Activated CD4-positive, alpha-beta T cell treated with anti-CD3 and anti-CD28 coated beads, Interleukin-2, amount 10 ng/mL, durations not matched to agents 7 days and 5 days (primary cell): ENCODE data around the gene SLX4IP. TPM values are rescaled to one million over a fixed set of nuclear protein-coding genes. Genes with fewer than 3 reads are reported as not detected.
A peak's percentile ranks its signal among the peaks of the same experiment; 100 is the strongest.

Source experiments
- CTCF ChIA-PET: fragments of 350-600 bp; sonication (Branson Sonifier 250); formaldehyde crosslinking; loops from one replicate; lab custom pipeline; 2021; ENCODE audit warnings: antibody characterized with exemption; lab: Charles Lee
- POLR2A ChIA-PET: fragments of 350-600 bp; sonication (Branson Sonifier 250); formaldehyde crosslinking; loops from one replicate; lab custom pipeline; 2021; ENCODE audit warnings: antibody characterized with exemption; lab: Charles Lee
- DNase-seq: peaks from one replicate; pipeline ENCODE4 v3.0.0-alpha.2; 2020
- H3K27ac Mint-ChIP-seq: one replicate; pipeline ENCODE4 v1.8.0; 2021; ENCODE audit warnings: mild to moderate bottlenecking, moderate library complexity, mixed read lengths
- H3K27me3 Mint-ChIP-seq: one replicate; pipeline ENCODE4 v1.8.0; 2021; ENCODE audit warnings: mixed read lengths
- H3K36me3 Mint-ChIP-seq: one replicate; pipeline ENCODE4 v1.8.0; 2021; ENCODE audit warnings: low read depth, mixed read lengths
- H3K4me1 Mint-ChIP-seq: one replicate; pipeline ENCODE4 v1.8.0; 2021; ENCODE audit warnings: mixed read lengths
- H3K4me3 Mint-ChIP-seq: one replicate; pipeline ENCODE4 v1.8.0; 2021; ENCODE audit warnings: mild to moderate bottlenecking, moderate library complexity, mixed read lengths
- H3K9me3 Mint-ChIP-seq: one replicate; pipeline ENCODE4 v1.8.0; 2021; ENCODE audit warnings: mixed read lengths
- total RNA-seq, 2 experiments: library from RNA; stranded (reverse); gene quantifications; one replicate each; pipeline ENCODE4 v1.2.3, GENCODE V29; 2021

Gene SLX4IP
- total RNA-seq, 2 experiments from 2014 or later: 9.2 to 9.5 TPM

DNA sequence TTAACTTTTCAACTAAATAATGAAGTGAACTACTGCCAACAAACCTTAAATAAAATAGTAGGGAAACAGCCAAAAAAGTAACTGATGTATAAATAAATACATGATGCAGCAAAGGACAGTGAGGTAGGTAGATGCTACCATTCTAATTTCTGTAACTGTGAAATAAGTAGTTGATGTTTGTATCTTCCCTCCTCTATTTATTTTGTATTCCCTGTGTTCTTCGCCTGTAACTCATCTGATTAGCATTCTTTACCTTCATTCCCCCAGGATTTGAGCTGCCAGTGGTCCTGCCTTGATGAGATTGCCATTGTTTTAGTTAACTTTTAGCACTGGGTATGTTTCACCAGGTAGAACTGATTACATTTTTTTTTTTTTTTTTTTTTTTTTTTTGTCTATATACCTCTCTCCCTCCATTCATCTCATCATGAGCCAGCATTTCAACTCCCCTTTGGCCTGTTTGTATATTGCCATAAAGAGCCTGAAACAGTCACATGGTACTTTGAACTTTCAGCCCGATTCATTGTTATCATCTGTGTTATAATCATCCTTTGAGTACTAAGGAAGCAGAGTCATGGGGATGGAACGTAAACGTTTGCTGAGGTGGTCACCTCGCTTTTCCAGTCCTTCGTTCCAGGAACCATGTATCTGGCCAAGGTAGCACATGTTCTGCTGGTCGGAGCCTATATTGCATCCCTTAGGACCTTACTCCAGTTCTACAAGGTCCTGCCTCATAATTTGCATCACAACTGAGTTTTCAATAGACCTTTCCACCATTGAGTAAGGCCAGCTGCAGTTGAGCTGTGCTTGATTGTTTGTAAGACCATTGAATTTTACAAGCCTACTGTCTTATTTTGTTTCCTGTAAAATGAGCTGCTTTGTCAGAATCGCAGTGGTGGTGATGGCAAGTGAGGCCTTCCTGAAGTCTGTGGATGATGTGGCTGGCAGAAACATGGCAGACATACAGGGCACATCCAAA is 131.1 kb downstream of the SLX4IP start:
- DNase-seq: no peak
- CTCF ChIA-PET: interaction anchor here (0.7 to 1.6 kb wide), 3 partner anchors 9 to 105 kb away, joined by 4 read pairs; no protein-coding TSS in a partner anchor
- Mint-ChIP-seq H3K4me1 (peaks cover 36% of the 10 kb centered on the region), H3K27ac (no peak overlapping the region), H3K9me3 (peaks cover 4% of the 10 kb centered on the region), H3K4me3 (no peak overlapping the region), H3K27me3 (no peaks in the 10 kb centered on the region), H3K36me3 (peaks cover 38% of the 10 kb centered on the region)
- POLR2A ChIA-PET: no interaction called here

- ChIA-PET POLR2A (no interaction called here), CTCF (no interaction called here)
- H3K4me1 Mint-ChIP-seq: peaks cover 42% of the 10 kb centered on the region
- H3K9me3 Mint-ChIP-seq: no peaks in the 10 kb centered on the region
- no peak for DNase-seq
- H3K27ac Mint-ChIP-seq: no peak overlapping the region
- no peaks in the 10 kb centered on the region for H3K27me3 Mint-ChIP-seq
- no peak overlapping the region for H3K4me3 Mint-ChIP-seq
- H3K36me3 Mint-ChIP-seq: peaks cover 28% of the 10 kb centered on the region
Measured at GRCh38 chr20:10568032-10568431, 132.9 kb downstream of the SLX4IP start.

DNA sequence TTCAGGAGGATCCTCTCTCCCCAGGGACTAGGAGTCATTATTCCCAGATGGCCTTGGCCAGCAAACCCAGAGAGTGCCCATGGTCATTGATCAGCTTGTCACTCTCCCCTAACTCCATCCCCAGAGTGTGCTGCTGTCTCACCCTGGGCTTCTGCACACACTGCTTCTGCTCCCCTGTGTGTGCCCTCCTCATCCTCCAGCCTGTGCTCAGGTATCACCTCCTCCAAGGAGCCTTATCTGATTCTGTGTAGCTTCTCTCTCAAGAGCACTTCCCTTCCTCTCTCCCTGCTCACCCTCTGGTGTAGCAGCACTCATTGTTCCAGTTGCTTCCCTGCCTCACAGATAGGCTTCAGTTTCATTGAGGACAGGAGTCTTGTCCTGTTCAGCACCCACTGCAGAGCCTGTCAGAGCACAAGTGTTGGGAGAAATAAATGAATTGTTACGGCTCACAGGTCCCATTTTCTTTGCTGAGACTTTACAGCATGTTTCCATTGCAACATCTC is 136.3 kb downstream of the SLX4IP start:
- Mint-ChIP-seq H3K9me3 (no peaks in the 10 kb centered on the region), H3K27ac (no peak overlapping the region), H3K36me3 (peaks cover 14% of the 10 kb centered on the region), H3K4me3 (no peak overlapping the region), H3K4me1 (peaks cover 19% of the 10 kb centered on the region), H3K27me3 (no peaks in the 10 kb centered on the region)
- no peak for DNase-seq
- ChIA-PET CTCF (interaction anchor here (0.6 to 1.1 kb wide), 2 partner anchors 38 to 200 kb away, joined by 3 read pairs; no protein-coding TSS in a partner anchor), POLR2A (no interaction called here)

GRCh38 chr20:10572853-10573252 is 137.7 kb downstream of the SLX4IP start:
- no peak for DNase-seq
- H3K4me1 Mint-ChIP-seq: peaks cover 19% of the 10 kb centered on the region
- H3K27me3 Mint-ChIP-seq: no peaks in the 10 kb centered on the region
- peaks cover 5% of the 10 kb centered on the region for H3K36me3 Mint-ChIP-seq
- ChIA-PET POLR2A (no interaction called here), CTCF (interaction anchor here (0.7 kb wide), 1 partner anchor 65 kb away, joined by 3 read pairs; no protein-coding TSS in a partner anchor)
- H3K4me3 Mint-ChIP-seq: no peak overlapping the region
- no peaks in the 10 kb centered on the region for H3K9me3 Mint-ChIP-seq
- peak overlapping the region; percentile 22 for H3K27ac Mint-ChIP-seq

DNA sequence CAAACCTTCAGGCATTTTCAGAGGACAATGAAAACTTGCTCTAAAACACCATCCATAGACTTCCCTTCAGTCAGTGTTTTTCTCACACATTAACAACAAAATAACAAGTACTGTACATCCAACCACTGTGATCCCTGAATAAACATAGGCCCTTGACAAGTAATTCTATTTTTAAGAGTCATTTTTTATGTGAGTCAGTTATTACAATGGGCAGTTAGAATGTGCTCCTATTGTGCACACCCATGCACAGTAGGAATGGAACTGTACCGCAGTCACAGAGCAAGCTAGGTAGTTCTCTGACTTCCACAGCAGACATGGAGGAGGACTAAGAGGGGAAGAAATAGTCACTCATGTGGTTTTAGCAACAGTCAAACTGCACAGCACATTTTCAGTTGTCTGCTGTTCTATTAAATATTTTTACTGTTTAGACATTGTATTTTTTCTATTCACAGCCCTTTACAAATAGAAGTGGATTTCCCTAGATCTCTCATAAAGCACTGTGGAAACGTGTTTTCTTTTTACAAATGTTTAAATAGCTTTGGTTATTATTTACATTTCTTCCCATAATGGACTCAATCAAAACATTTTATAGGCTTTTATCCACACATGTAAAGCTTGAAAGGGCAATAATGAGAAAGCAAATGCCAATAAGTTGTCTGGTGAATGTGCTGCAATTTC is 138.3 kb downstream of the SLX4IP start:
- H3K4me3 Mint-ChIP-seq: no peak overlapping the region
- ChIA-PET CTCF (interaction anchor here (1.2 kb wide), 1 partner anchor 26 kb away, joined by 3 read pairs; no protein-coding TSS in a partner anchor), POLR2A (no interaction called here)
- peaks cover 20% of the 10 kb centered on the region for H3K4me1 Mint-ChIP-seq
- no peak overlapping the region for H3K27ac Mint-ChIP-seq
- no peaks in the 10 kb centered on the region for H3K9me3 Mint-ChIP-seq
- H3K27me3 Mint-ChIP-seq: no peaks in the 10 kb centered on the region
- H3K36me3 Mint-ChIP-seq: peaks cover 5% of the 10 kb centered on the region
- DNase-seq: no peak

DNA sequence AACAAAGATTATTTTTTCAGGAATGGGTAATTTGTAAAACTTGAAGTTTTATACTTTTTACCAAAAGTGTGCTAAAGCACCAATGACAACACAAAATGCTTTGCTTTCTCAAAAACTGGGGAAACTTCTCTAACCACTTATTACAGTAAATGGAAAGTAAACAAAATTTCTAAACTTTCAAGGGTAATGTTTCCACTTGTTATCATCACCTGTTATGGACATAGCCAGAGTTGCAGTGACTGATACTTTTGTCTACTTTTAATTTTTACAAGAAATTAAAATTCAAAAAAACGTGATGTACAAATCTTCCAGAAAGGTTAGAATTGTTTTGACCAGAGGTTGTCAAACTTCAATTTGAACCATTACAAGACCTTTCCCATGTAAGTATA is 138.8 kb downstream of the SLX4IP start:
- no peak overlapping the region for H3K27ac Mint-ChIP-seq
- H3K4me3 Mint-ChIP-seq: no peak overlapping the region
- DNase-seq: no peak
- peaks cover 5% of the 10 kb centered on the region for H3K36me3 Mint-ChIP-seq
- ChIA-PET POLR2A (no interaction called here), CTCF (interaction anchor here (1.2 kb wide), 1 partner anchor 25 kb away, joined by 3 read pairs; no protein-coding TSS in a partner anchor)
- H3K27me3 Mint-ChIP-seq: no peaks in the 10 kb centered on the region
- peaks cover 25% of the 10 kb centered on the region for H3K4me1 Mint-ChIP-seq
- H3K9me3 Mint-ChIP-seq: no peaks in the 10 kb centered on the region

DNA sequence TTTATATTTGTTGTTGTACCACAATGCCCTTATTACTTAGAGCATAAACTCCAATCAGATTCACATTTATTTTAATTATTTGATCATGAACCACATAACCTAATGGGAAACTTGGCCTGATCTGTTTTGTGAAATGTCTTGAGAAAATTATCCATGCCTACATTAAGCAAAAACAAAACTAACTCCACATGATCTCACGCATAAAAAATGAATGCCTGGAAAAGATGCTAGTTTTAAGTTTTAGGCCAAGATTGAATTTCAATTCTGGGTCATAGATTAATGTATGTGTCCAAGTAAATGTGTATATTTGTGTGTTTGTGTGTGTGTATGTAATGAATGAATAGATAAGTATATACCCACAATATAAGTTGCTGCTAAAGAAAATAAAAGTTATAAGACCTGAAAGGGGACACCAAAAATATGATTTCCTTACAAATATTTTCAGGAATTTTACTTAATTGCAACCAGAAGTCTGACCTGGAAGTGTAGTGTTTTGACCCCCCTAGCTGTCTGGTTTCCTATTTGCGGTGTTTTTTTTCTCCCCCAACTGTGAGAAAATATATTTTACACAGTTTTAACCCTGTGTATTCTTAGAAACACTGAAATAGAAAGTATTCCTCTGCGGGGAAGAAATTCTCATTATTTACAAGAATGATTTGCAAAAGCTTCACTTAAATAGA is 141.4 kb downstream of the SLX4IP start:
- Mint-ChIP-seq H3K9me3 (no peaks in the 10 kb centered on the region), H3K36me3 (peaks cover 2% of the 10 kb centered on the region), H3K27me3 (no peaks in the 10 kb centered on the region)

DNA sequence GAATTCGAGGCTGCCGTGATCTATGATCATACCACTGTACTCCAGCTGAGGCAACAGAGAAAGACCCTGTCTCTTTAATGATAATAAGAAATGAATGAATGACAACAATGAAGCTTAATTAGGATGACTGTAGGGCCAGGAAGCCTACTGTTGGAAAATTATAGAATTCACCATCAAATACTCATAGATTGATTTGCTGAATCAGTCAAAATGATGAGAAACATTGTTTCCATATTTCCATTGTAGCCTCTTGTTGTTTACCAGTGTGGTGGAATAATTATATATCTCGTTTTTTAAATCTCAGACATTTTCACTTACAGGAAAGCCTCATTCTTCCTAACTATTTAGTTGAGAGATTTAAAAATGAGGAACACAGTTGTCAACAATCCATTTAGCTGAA is 142.5 kb downstream of the SLX4IP start:
- Mint-ChIP-seq H3K27ac (no peak overlapping the region), H3K36me3 (peaks cover 2% of the 10 kb centered on the region), H3K4me3 (no peak overlapping the region), H3K9me3 (no peaks in the 10 kb centered on the region), H3K27me3 (no peaks in the 10 kb centered on the region), H3K4me1 (peaks cover 13% of the 10 kb centered on the region)
- CTCF ChIA-PET: interaction anchor here (1.6 kb wide), 1 partner anchor 8 kb away, joined by 4 read pairs; no protein-coding TSS in a partner anchor
- POLR2A ChIA-PET: no interaction called here
- DNase-seq: no peak

More for the DNA sequence above, 141.4 kb downstream of the SLX4IP start:
- Mint-ChIP-seq H3K4me3 (no peak overlapping the region), H3K4me1 (peaks cover 21% of the 10 kb centered on the region), H3K27ac (no peak overlapping the region)
- DNase-seq: no peak
- ChIA-PET CTCF (interaction anchor here (1.1 to 1.4 kb wide), 2 partner anchors 10 to 28 kb away, joined by 3 to 4 read pairs; no protein-coding TSS in a partner anchor), POLR2A (no interaction called here)

DNA sequence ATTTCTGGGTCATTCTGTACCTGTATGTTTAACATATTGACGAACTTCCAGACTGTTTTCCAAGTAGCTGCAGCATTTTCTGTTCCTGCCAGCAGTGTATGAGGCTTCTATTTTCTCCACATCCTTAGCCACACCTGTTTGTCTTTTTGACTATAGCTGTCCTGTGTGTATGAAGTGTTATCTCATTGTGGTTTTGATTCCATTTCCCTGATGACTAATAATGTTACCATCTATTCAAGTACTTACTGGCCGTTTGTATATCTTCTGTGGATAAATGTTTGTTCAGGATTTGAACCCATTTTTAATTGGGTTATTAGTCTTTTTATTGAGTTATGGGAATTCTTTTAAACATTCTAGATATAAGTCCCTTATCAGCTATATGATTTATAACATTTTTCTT is 143.5 kb downstream of the SLX4IP start:
- peaks cover 2% of the 10 kb centered on the region for H3K36me3 Mint-ChIP-seq
- ChIA-PET CTCF (interaction anchor here (1.6 kb wide), 1 partner anchor 7 kb away, joined by 4 read pairs; no protein-coding TSS in a partner anchor), POLR2A (no interaction called here)
- H3K4me3 Mint-ChIP-seq: no peak overlapping the region
- H3K27ac Mint-ChIP-seq: no peak overlapping the region
- peaks cover 7% of the 10 kb centered on the region for H3K4me1 Mint-ChIP-seq
- no peak for DNase-seq
- H3K27me3 Mint-ChIP-seq: no peaks in the 10 kb centered on the region
- H3K9me3 Mint-ChIP-seq: no peaks in the 10 kb centered on the region

GRCh38 chr20:10579942-10580341 is 144.8 kb downstream of the SLX4IP start:
- Mint-ChIP-seq H3K9me3 (no peaks in the 10 kb centered on the region), H3K27me3 (no peaks in the 10 kb centered on the region), H3K27ac (no peak overlapping the region), H3K36me3 (peaks cover 2% of the 10 kb centered on the region), H3K4me1 (peaks cover 7% of the 10 kb centered on the region), H3K4me3 (no peak overlapping the region)
- ChIA-PET CTCF (no interaction called here), POLR2A (no interaction called here)
- DNase-seq: no peak

- H3K36me3 Mint-ChIP-seq: peaks cover under 1% of the 10 kb centered on the region
- H3K9me3 Mint-ChIP-seq: no peaks in the 10 kb centered on the region
- no peak overlapping the region for H3K4me3 Mint-ChIP-seq
- ChIA-PET POLR2A (no interaction called here), CTCF (no interaction called here)
- peaks cover 7% of the 10 kb centered on the region for H3K4me1 Mint-ChIP-seq
- H3K27ac Mint-ChIP-seq: no peak overlapping the region
- no peaks in the 10 kb centered on the region for H3K27me3 Mint-ChIP-seq
- no peak for DNase-seq
Measured at GRCh38 chr20:10580700-10581099, 145.6 kb downstream of the SLX4IP start.

DNA sequence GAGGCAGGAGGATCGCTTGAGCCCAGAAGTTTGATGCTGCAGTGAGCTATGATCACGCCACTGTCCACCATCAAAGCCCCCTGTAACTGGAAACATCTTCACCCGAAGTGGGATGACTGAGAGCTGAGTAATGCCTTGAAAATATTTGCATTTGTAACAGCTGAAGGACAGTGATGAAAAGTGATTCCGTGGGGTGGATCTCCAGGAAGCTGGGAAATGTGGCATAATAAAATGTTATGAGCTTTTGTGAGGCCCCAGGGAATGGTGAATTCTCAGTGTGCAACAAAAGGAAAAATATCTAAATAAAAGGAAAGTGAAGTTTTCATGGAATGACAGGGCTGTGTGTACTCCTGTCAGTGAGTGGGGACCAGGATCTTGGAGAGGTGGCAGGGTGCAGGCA is 146.7 kb downstream of the SLX4IP start:
- Mint-ChIP-seq H3K27ac (no peak overlapping the region), H3K4me3 (no peak overlapping the region), H3K9me3 (no peaks in the 10 kb centered on the region), H3K27me3 (no peaks in the 10 kb centered on the region), H3K36me3 (no peaks in the 10 kb centered on the region), H3K4me1 (peaks cover 7% of the 10 kb centered on the region)
- ChIA-PET POLR2A (interaction anchor here (0.6 kb wide), 1 partner anchor 14 kb away, joined by 4 read pairs; no protein-coding TSS in a partner anchor), CTCF (interaction anchor here (0.7 to 1.3 kb wide), 3 partner anchors 9 to 155 kb away, joined by 3 to 4 read pairs (median 3); no protein-coding TSS in a partner anchor)
- no peak for DNase-seq
